Esophagus muscularis mucosa (tissue), 3 donors: Measurements from ENCODE around the gene HIC1.

Experiments
- POLR2A ChIP-seq: fragments of 450-650 bp; IDR thresholded peaks from one replicate; pipeline ENCODE4 v1.6.1; 2017; ENCODE audit warnings: antibody characterized with exemption, moderate library complexity, mild to moderate bottlenecking, low read depth
- POLR2AphosphoS5 ChIP-seq, 2 donors: sonication (generic); formaldehyde crosslinking; IDR thresholded peaks; one replicate each; pipeline ENCODE4 v1.6.1; 2017; ENCODE audit warnings: antibody characterized with exemption in 2 of 2
- TF ChIP-seq, protein P1 (sequence below), 3 experiments: fragments of 200-600 bp in 2 of 3; fragments of 450-650 bp in 1 of 3; sonication (generic) in 2 of 3; IDR thresholded peaks; one replicate each; pipeline ENCODE4 v1.5.1; 2017 to 2019; ENCODE audit warnings: antibody characterized with exemption in 3 of 3, mild to moderate bottlenecking in 2 of 3, moderate library complexity in 1 of 3

DNA sequence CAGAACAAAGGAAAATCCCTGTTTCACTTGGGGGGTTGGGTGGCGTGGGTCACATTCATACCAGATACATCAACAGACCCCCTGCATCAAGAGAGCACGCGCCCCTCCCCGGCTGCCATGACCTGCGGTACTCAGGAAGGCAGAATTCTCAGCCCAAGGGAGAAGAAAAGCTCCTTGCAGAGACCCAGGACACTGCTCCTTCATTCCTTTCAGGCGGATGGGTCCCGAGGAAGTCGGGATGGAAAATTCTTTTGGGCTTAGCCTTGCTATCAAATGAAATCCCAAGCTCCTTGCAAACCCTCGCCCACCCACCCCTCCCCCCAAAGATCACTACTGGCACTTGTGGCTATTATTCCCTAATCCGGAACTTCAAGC, 40.6 kb downstream of the HIC1 start:
- no peak for TF ChIP-seq POLR2A
- no peak for TF ChIP-seq POLR2AphosphoS5 (IDR thresholded peaks at IDR 0.05)
- TF ChIP-seq, protein P1, sequence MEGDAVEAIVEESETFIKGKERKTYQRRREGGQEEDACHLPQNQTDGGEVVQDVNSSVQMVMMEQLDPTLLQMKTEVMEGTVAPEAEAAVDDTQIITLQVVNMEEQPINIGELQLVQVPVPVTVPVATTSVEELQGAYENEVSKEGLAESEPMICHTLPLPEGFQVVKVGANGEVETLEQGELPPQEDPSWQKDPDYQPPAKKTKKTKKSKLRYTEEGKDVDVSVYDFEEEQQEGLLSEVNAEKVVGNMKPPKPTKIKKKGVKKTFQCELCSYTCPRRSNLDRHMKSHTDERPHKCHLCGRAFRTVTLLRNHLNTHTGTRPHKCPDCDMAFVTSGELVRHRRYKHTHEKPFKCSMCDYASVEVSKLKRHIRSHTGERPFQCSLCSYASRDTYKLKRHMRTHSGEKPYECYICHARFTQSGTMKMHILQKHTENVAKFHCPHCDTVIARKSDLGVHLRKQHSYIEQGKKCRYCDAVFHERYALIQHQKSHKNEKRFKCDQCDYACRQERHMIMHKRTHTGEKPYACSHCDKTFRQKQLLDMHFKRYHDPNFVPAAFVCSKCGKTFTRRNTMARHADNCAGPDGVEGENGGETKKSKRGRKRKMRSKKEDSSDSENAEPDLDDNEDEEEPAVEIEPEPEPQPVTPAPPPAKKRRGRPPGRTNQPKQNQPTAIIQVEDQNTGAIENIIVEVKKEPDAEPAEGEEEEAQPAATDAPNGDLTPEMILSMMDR (IDR thresholded peaks at IDR 0.05): no peak
